ENCODE measurements around the gene DMPK.
"Not testable (repeated sequence)": the region's sequence is repeated elsewhere in the genome, so short reads cannot be mapped to it uniquely, and the experiment has no call there.

Gene DMPK

GRCh38 chr19:45767881-45768654 is 14.2 kb downstream of the DMPK start:
- peak in 1 of 2 donors; percentile 22 for DNase-seq

GRCh38 chr19:45767410-45767880 is 14.8 kb downstream of the DMPK start:
- no peak for DNase-seq

- DNase-seq: no peak
Measured at GRCh38 chr19:45766869-45767346, 15.4 kb downstream of the DMPK start.

GRCh38 chr19:45766296-45766868 is 15.9 kb downstream of the DMPK start:
- DNase-seq: no peak

GRCh38 chr19:45765702-45766295 is 16.5 kb downstream of the DMPK start:
- DNase-seq: no peak

- DNase-seq: no peak
Measured at GRCh38 chr19:45764945-45765701, 17.2 kb downstream of the DMPK start.

- DNase-seq: no peak
Measured at GRCh38 chr19:45764475-45764874, 17.8 kb downstream of the DMPK start.

- DNase-seq: no peak
Measured at GRCh38 chr19:45763691-45764294, 18.5 kb downstream of the DMPK start.

GRCh38 chr19:45762870-45763631 is 19.2 kb downstream of the DMPK start:
- DNase-seq: no peak

- DNase-seq: no peak
Measured at GRCh38 chr19:45761714-45762113, 20.6 kb downstream of the DMPK start.

GRCh38 chr19:45758921-45759320 is 23.4 kb downstream of the DMPK start:
- DNase-seq: no peak

- DNase-seq: no peak
Measured at GRCh38 chr19:45757695-45758094, 24.6 kb downstream of the DMPK start.

- DNase-seq: no peak
Measured at GRCh38 chr19:45754323-45754722, 28.0 kb downstream of the DMPK start.

GRCh38 chr19:45753548-45753947 is 28.7 kb downstream of the DMPK start:
- DNase-seq: no peak

GRCh38 chr19:45752639-45753038 is 29.7 kb downstream of the DMPK start:
- no peak for DNase-seq

GRCh38 chr19:45751483-45751882 is 30.8 kb downstream of the DMPK start:
- DNase-seq: not testable (repeated sequence)

- no peak for DNase-seq
Measured at GRCh38 chr19:45747513-45747912, 34.8 kb downstream of the DMPK start.

- DNase-seq: no peak
Measured at GRCh38 chr19:45746866-45747265, 35.4 kb downstream of the DMPK start.

GRCh38 chr19:45745606-45746005 is 36.7 kb downstream of the DMPK start:
- no peak for DNase-seq

GRCh38 chr19:45742969-45743368 is 39.3 kb downstream of the DMPK start:
- DNase-seq: no peak

GRCh38 chr19:45739498-45740439 is 42.5 kb downstream of the DMPK start:
- DNase-seq: no peak

All from stimulated activated CD4-positive, alpha-beta T cell treated with anti-CD3 and anti-CD28 coated beads, Interleukin-2, amount 100 ng/mL, for 48 hours (primary cell).